Mesenchymal stem cell (in vitro differentiated cells and primary cell): Measurements from ENCODE around the gene TMPRSS11A.
A peak's percentile ranks its signal among the peaks of the same experiment; 100 is the strongest.

Source experiments
- DNase-seq: peaks from one replicate; pipeline ENCODE4 v3.0.0-alpha.2; 2013
- H2AFZ ChIP-seq: one replicate; pipeline ENCODE4 v1.6.1; 2013; ENCODE audit warnings: low read depth, mild to moderate bottlenecking, control low read depth, inconsistent platforms, low read length, moderate library complexity
- H2AK5ac ChIP-seq: 2 replicates; pipeline ENCODE4 v1.6.1; 2013; ENCODE audit warnings: low read length, moderate library complexity, mild to moderate bottlenecking, inconsistent platforms; ENCODE audit not compliant: severe bottlenecking
- H2BK120ac ChIP-seq: one replicate; pipeline ENCODE4 v1.6.1; 2013; ENCODE audit warnings: low read depth, mild to moderate bottlenecking, inconsistent platforms, low read length, moderate library complexity
- H2BK12ac ChIP-seq, 2 experiments: one replicate each; pipeline ENCODE4 v1.6.1; 2013; ENCODE audit warnings: inconsistent platforms in 2 of 2, low read length in 2 of 2, mild to moderate bottlenecking in 2 of 2, moderate library complexity in 2 of 2, control low read depth in 1 of 2
- H2BK15ac ChIP-seq: one replicate; pipeline ENCODE4 v1.6.1; 2013; ENCODE audit warnings: mild to moderate bottlenecking, low read depth, inconsistent platforms; ENCODE audit not compliant: poor library complexity, severe bottlenecking
- H2BK5ac ChIP-seq: 2 replicates; pipeline ENCODE4 v1.6.1; 2013; ENCODE audit warnings: low read depth, mild to moderate bottlenecking, low read length, control low read depth, inconsistent platforms; ENCODE audit not compliant: poor library complexity, severe bottlenecking
- H3K14ac ChIP-seq, 2 experiments: one replicate each; pipeline ENCODE4 v1.6.1; 2013; ENCODE audit warnings: inconsistent platforms in 2 of 2, low read length in 2 of 2, control low read depth in 1 of 2, mild to moderate bottlenecking in 1 of 2, moderate library complexity in 1 of 2
- H3K18ac ChIP-seq, 2 experiments: one replicate each; pipeline ENCODE4 v1.6.1; 2013; ENCODE audit warnings: inconsistent platforms in 2 of 2, low read length in 2 of 2, control low read depth in 1 of 2, low read depth in 1 of 2, mild to moderate bottlenecking in 1 of 2
- H3K23ac ChIP-seq, 2 experiments: one replicate each; pipeline ENCODE4 v1.6.1; 2013; ENCODE audit warnings: inconsistent platforms in 2 of 2, low read length in 2 of 2, mild to moderate bottlenecking in 2 of 2, moderate library complexity in 2 of 2, control low read depth in 1 of 2
- H3K27ac ChIP-seq: 2 replicates; pipeline ENCODE4 v1.5.1; 2013; ENCODE audit warnings: mild to moderate bottlenecking, moderate library complexity, low read length, control low read depth, inconsistent platforms; ENCODE audit not compliant: poor library complexity, severe bottlenecking
- H3K27me3 ChIP-seq, 2 experiments: 2 replicates each; pipeline versions ENCODE4 v1.6.1 to v1.7.0; 2013; ENCODE audit warnings: low read length in 2 of 2, mild to moderate bottlenecking in 2 of 2, moderate library complexity in 2 of 2, control low read depth in 1 of 2, inconsistent platforms in 1 of 2; ENCODE audit not compliant: control insufficient read depth in 1 of 2, insufficient read depth in 1 of 2
- H3K36me3 ChIP-seq, 2 experiments: 2 replicates each; pipeline versions ENCODE4 v1.6.1 to v1.7.0; 2013; ENCODE audit warnings: low read length in 2 of 2, control low read depth in 1 of 2, inconsistent platforms in 1 of 2, low read depth in 1 of 2, mild to moderate bottlenecking in 1 of 2; ENCODE audit not compliant: insufficient read depth in 2 of 2, control insufficient read depth in 1 of 2
- H3K4ac ChIP-seq, 2 experiments: one replicate each; pipeline ENCODE4 v1.6.1; 2013; ENCODE audit warnings: inconsistent platforms in 2 of 2, low read length in 2 of 2, mild to moderate bottlenecking in 2 of 2, moderate library complexity in 2 of 2, control low read depth in 1 of 2, low read depth in 1 of 2
- H3K4me1 ChIP-seq: 2 replicates; pipeline ENCODE4 v1.6.1; 2013; ENCODE audit warnings: low read depth, low read length, control low read depth; ENCODE audit not compliant: control insufficient read depth, insufficient read depth
- H3K4me2 ChIP-seq: 2 replicates; pipeline ENCODE4 v1.6.1; 2013; ENCODE audit warnings: low read length, mild to moderate bottlenecking, inconsistent platforms; ENCODE audit not compliant: poor library complexity, severe bottlenecking
- H3K4me3 ChIP-seq, 2 experiments: 2 replicates each; pipeline versions ENCODE4 v1.5.1 to v1.7.0; 2013; ENCODE audit warnings: low read length in 2 of 2, mild to moderate bottlenecking in 2 of 2, control low read depth in 1 of 2, low read depth in 1 of 2; ENCODE audit not compliant: insufficient read depth in 1 of 2
- H3K79me1 ChIP-seq: replicated peaks from 2 replicates; pipeline ENCODE4 v1.6.1; 2013; ENCODE audit warnings: mild to moderate bottlenecking, control low read depth, low read length, inconsistent platforms; ENCODE audit not compliant: poor library complexity, severe bottlenecking
- H3K9ac ChIP-seq: 2 replicates; pipeline ENCODE4 v1.7.0; 2013; ENCODE audit warnings: mild to moderate bottlenecking, low read length, moderate library complexity
- H3K9me3 ChIP-seq: 2 replicates; pipeline ENCODE4 v1.7.0; 2013; ENCODE audit warnings: mild to moderate bottlenecking, low read length; ENCODE audit not compliant: control insufficient read depth
- H4K8ac ChIP-seq: one replicate; pipeline ENCODE4 v1.6.1; 2013; ENCODE audit warnings: inconsistent platforms, mild to moderate bottlenecking, low read length, moderate library complexity
- H4K91ac ChIP-seq: one replicate; pipeline ENCODE4 v1.6.1; 2013; ENCODE audit warnings: mild to moderate bottlenecking, low read length, inconsistent platforms
- WGBS: methylation state at CpG from one replicate; pipeline ENCODE4 v1.1.7; 2013; ENCODE audit warnings: mixed read lengths; 5-methylcytosine and 5-hydroxymethylcytosine counted together

TMPRSS11A gene

DNA sequence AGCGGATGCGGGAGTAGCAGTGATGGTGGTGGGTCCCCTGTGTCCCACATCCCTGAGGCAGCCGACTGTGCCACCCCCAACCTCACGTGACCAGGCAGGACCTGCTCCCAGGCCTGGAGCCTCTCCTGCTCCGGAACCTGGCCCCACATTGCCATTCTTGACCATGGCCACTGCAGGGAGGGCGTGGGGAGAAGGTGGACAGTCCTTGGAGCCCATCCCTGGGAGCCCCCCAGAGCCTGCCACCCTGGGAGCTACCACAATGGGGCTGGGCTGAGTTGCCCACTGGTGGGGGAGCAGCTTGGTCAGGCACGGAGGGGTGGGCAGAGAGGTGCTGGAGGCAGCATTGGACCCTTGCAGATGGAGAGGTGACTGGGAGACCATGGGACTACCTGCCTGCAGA, 36.8 kb downstream of the TMPRSS11A start:
- H3K9me3 ChIP-seq: no peaks in the 10 kb centered on the region

DNA sequence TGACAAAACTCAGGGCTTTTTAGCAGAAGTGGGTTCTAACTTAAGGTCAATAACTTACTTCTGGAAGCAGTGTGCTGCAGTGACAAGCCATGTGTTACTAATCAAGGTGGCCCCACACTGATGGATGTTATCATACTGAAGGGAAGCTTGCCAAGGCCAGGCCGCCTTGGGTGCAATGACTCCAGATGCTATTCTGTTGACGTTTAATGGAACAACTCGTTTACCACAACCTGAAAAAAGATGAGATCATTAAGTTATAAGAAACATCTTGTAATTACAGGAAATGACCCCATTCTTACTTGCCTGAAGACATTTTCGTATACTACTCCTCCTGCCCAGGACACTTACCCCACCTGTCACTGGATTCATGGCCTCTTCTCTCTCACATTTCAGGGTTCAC, 40.6 kb downstream of the TMPRSS11A start:
- H2BK5ac ChIP-seq: no peak overlapping the region
- no peak overlapping the region for H4K91ac ChIP-seq
- no peak overlapping the region for H3K27ac ChIP-seq
- H3K4me2 ChIP-seq: no peak overlapping the region
- H3K4ac ChIP-seq: no peak overlapping the region
- no peak overlapping the region for H3K18ac ChIP-seq
- H3K27me3 ChIP-seq: no peaks in the 10 kb centered on the region
- no peak overlapping the region for H2BK12ac ChIP-seq
- no peak overlapping the region for H4K8ac ChIP-seq
- 66% methylated on average over 4 of the region's 4 CpGs for WGBS
- DNase-seq: no peak
- no peak overlapping the region for H3K4me3 ChIP-seq
- no peak overlapping the region for H3K9ac ChIP-seq
- no peak overlapping the region for H2BK120ac ChIP-seq
- no peak overlapping the region for H2AK5ac ChIP-seq
- no peak overlapping the region for H2AFZ ChIP-seq
- H3K36me3 ChIP-seq: no peaks in the 10 kb centered on the region
- no peaks in the 10 kb centered on the region for H3K9me3 ChIP-seq
- H3K4me1 ChIP-seq: peaks cover 4% of the 10 kb centered on the region
- no peak overlapping the region for H3K23ac ChIP-seq
- H3K14ac ChIP-seq: no peak overlapping the region
- H3K79me1 ChIP-seq: no peaks in the 10 kb centered on the region
- no peak overlapping the region for H2BK15ac ChIP-seq

More for the DNA sequence above, 36.8 kb downstream of the TMPRSS11A start:
- Histone ChIP-seq H3K36me3 (no peaks in the 10 kb centered on the region), H3K4me2 (no peak overlapping the region), H3K4me1 (peaks cover 4% of the 10 kb centered on the region), H3K18ac (no peak overlapping the region), H3K27me3 (no peaks in the 10 kb centered on the region), H3K14ac (no peak overlapping the region), H3K4ac (no peak overlapping the region), H2BK5ac (no peak overlapping the region), H2AFZ (no peak overlapping the region), H3K23ac (no peak overlapping the region), H2BK120ac (no peak overlapping the region), H4K8ac (no peak overlapping the region), H2AK5ac (no peak overlapping the region), H2BK12ac (no peak overlapping the region), H3K4me3 (no peak overlapping the region), H2BK15ac (no peak overlapping the region), H4K91ac (no peak overlapping the region), H3K27ac (no peak overlapping the region), H3K79me1 (no peaks in the 10 kb centered on the region), H3K9ac (no peak overlapping the region)
- DNase-seq: no peak
- 80% methylated on average over 6 of the region's 7 CpGs for WGBS

GRCh38 chr4:67918428-67918827, 44.9 kb downstream of the TMPRSS11A start:
- no peak overlapping the region for H3K27ac ChIP-seq
- no peak overlapping the region for H2BK120ac ChIP-seq
- no peaks in the 10 kb centered on the region for H3K4me1 ChIP-seq
- H3K18ac ChIP-seq: no peak overlapping the region
- H3K9me3 ChIP-seq: no peaks in the 10 kb centered on the region
- H2AFZ ChIP-seq: no peak overlapping the region
- no peak overlapping the region for H4K8ac ChIP-seq
- H3K14ac ChIP-seq: no peak overlapping the region
- H3K79me1 ChIP-seq: no peaks in the 10 kb centered on the region
- no peaks in the 10 kb centered on the region for H3K36me3 ChIP-seq
- H3K4me3 ChIP-seq: no peak overlapping the region
- H3K27me3 ChIP-seq: no peaks in the 10 kb centered on the region
- H4K91ac ChIP-seq: no peak overlapping the region
- no peak overlapping the region for H3K4me2 ChIP-seq
- H3K9ac ChIP-seq: no peak overlapping the region
- no peak overlapping the region for H3K4ac ChIP-seq
- no peak overlapping the region for H2BK5ac ChIP-seq
- no peak overlapping the region for H3K23ac ChIP-seq
- no peak overlapping the region for H2BK15ac ChIP-seq
- no peak overlapping the region for H2AK5ac ChIP-seq
- DNase-seq: no peak
- H2BK12ac ChIP-seq: no peak overlapping the region

GRCh38 chr4:67915400-67915966, 47.8 kb downstream of the TMPRSS11A start:
- no peak overlapping the region for H3K4me2 ChIP-seq
- H4K91ac ChIP-seq: no peak overlapping the region
- DNase-seq: no peak
- H3K27ac ChIP-seq: no peak overlapping the region
- WGBS: 91% methylated on average over 4 of the region's 5 CpGs
- H2BK120ac ChIP-seq: no peak overlapping the region
- no peak overlapping the region for H3K18ac ChIP-seq
- H2BK5ac ChIP-seq: no peak overlapping the region
- no peaks in the 10 kb centered on the region for H3K27me3 ChIP-seq
- H3K9ac ChIP-seq: no peak overlapping the region
- H3K4me1 ChIP-seq: no peaks in the 10 kb centered on the region
- H3K14ac ChIP-seq: no peak overlapping the region
- no peak overlapping the region for H2AK5ac ChIP-seq
- peak overlapping the region; percentile 53 for H2AFZ ChIP-seq
- no peak overlapping the region for H4K8ac ChIP-seq
- no peak overlapping the region for H3K4me3 ChIP-seq
- H3K4ac ChIP-seq: no peak overlapping the region
- H2BK12ac ChIP-seq: no peak overlapping the region
- no peak overlapping the region for H3K23ac ChIP-seq
- H3K9me3 ChIP-seq: no peaks in the 10 kb centered on the region
- no peaks in the 10 kb centered on the region for H3K36me3 ChIP-seq
- no peak overlapping the region for H2BK15ac ChIP-seq
- no peaks in the 10 kb centered on the region for H3K79me1 ChIP-seq
